ENCODE results near the gene NNAT. TPM values are rescaled to one million over a fixed set of nuclear protein-coding genes. Genes with fewer than 3 reads are reported as not detected.
"Not testable (repeated sequence)": the region's sequence is repeated elsewhere in the genome, so short reads cannot be mapped to it uniquely, and the experiment has no call there.

NNAT gene, protein sequence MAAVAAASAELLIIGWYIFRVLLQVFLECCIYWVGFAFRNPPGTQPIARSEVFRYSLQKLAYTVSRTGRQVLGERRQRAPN
- 112 and 133 TPM in 2 replicates for polyA plus RNA-seq (2013)

DNA sequence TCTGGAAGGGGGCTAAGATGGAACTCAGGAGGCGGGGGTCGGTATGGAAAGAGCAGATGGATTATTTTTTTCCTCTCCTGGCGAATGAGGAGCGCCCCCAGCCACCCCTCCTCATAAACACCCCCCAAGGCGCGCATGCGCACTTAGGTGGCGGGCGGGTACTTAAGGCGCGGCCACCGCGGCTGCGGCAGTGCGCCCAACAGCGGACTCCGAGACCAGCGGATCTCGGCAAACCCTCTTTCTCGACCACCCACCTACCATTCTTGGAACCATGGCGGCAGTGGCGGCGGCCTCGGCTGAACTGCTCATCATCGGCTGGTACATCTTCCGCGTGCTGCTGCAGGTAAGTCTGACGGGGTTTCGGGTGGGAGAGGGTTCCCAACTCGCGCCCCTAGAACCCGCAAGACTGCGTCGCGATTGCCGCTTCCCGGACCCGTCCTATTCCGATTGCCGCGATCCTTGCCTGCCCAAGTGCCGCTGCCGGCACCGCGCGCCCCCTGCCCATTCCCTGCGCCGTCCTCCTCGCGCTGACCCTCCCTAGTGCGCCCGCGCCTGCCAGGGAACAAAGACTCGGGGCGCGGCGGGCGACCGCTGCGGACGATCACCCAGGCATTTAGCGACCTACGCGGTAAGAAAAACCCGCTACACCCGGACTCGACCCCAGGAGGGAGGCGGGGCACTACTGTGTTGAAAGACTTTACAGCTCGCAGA, at the start of gene NNAT:
NNAT (plus strand) TSS at position 190 of the 711 bp plus-strand sequence; CDS start at position 272, 82 bp downstream.
- Histone ChIP-seq H3K4me2 (ENCODE audit: low read length) (peak within 1 kb of the TSS; percentile 15), H3K23ac (ENCODE audit: low read length) (no peak within 1 kb of the TSS), H4K91ac (ENCODE audit: low read depth, low read length) (peak within 1 kb of the TSS; percentile 4), H3K79me2 (ENCODE audit: control insufficient read depth, insufficient read depth, low read length, poor library complexity) (peaks cover 38% of the 10 kb centered on the region), H3K9me3 (ENCODE audit: insufficient read depth, low read depth, low read length) (peaks cover 7% of the 10 kb centered on the region), H3K27ac (ENCODE audit: low read depth, low read length) (no peak within 1 kb of the TSS), H2AFZ (ENCODE audit: insufficient read depth, low read length, poor library complexity) (no peak within 1 kb of the TSS), H3K4ac (ENCODE audit: low read depth, low read length) (peak within 1 kb of the TSS; percentile 87), H3K14ac (ENCODE audit: low read length) (no peak within 1 kb of the TSS), H3K79me1 (ENCODE audit: low read length) (no peaks in the 10 kb centered on the region), H3K4me1 (ENCODE audit: control insufficient read depth in 1 of 2, insufficient read depth in 2 of 2, low read length in 2 of 2) (peaks cover 38 to 57% of the 10 kb centered on the region in 2 experiments), H4K8ac (ENCODE audit: low read depth, low read length) (no peak within 1 kb of the TSS), H3K4me3 (ENCODE audit: low read depth, low read length) (peak within 1 kb of the TSS; percentile 61), H4K12ac (ENCODE audit: low read depth, low read length) (no peak within 1 kb of the TSS), H2BK12ac (ENCODE audit: low read length) (no peak within 1 kb of the TSS), H3K9ac (ENCODE audit: low read length) (no peak within 1 kb of the TSS), H3K27me3 (ENCODE audit: insufficient read depth, low read length) (no peaks in the 10 kb centered on the region), H2BK120ac (ENCODE audit: insufficient read depth, low read length, poor library complexity) (no peak within 1 kb of the TSS), H3K36me3 (ENCODE audit: control insufficient read depth in 1 of 2, insufficient read depth in 2 of 2, low read length in 2 of 2) (peaks cover 41 to 55% of the 10 kb centered on the region in 2 experiments), H2AK5ac (ENCODE audit: low read length) (no peak within 1 kb of the TSS), H3K18ac (ENCODE audit: low read length) (peak within 1 kb of the TSS; percentile 39), H2BK5ac (ENCODE audit: low read depth, low read length, poor library complexity) (no peak within 1 kb of the TSS)
- WGBS (ENCODE audit: extremely low coverage, insufficient coverage, insufficient read length), result no CpG with 5 or more reads among the region's 69 CpGs
- DNase-seq, result no peak

DNA sequence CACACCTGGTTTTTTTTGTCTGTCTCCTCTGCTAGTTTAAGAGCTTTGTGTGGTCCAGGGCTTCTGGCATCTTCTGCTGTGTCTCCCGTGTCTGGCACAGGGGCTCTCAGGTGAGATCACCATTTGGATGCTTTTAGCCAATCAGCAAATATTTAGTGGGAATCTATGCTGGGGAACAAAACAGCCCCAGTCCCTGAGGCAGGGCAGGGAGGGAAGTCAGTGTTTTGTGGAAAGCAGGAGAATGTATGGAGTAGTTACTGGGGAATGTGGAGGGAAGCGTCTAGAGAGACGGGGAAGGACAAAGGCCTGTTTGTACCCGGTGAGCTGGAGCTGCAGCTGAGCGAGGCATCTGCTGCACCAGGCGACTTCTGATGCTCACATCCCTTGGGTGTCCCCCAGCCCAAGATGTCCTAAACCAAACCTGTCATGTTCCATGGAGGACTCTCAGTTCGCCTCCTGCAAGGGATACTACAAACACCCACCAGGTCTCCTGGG, 49.3 kb upstream of the NNAT start:
- Histone ChIP-seq H4K12ac (ENCODE audit: low read depth, low read length) (no peak overlapping the region), H2AFZ (ENCODE audit: insufficient read depth, low read length, poor library complexity) (no peak overlapping the region), H3K79me1 (ENCODE audit: low read length) (no peaks in the 10 kb centered on the region), H3K27ac (ENCODE audit: low read depth, low read length) (no peak overlapping the region), H3K4me2 (ENCODE audit: low read length) (no peak overlapping the region), H2BK5ac (ENCODE audit: low read depth, low read length, poor library complexity) (no peak overlapping the region), H3K79me2 (ENCODE audit: control insufficient read depth, insufficient read depth, low read length, poor library complexity) (no peaks in the 10 kb centered on the region), H3K36me3 (ENCODE audit: control insufficient read depth in 1 of 2, insufficient read depth in 2 of 2, low read length in 2 of 2) (no peaks in the 10 kb centered on the region), H3K23ac (ENCODE audit: low read length) (no peak overlapping the region), H3K4ac (ENCODE audit: low read depth, low read length) (no peak overlapping the region), H3K4me3 (ENCODE audit: low read depth, low read length) (no peak overlapping the region), H2BK12ac (ENCODE audit: low read length) (no peak overlapping the region), H2BK120ac (ENCODE audit: insufficient read depth, low read length, poor library complexity) (no peak overlapping the region), H3K18ac (ENCODE audit: low read length) (no peak overlapping the region), H3K4me1 (ENCODE audit: control insufficient read depth in 1 of 2, insufficient read depth in 2 of 2, low read length in 2 of 2) (peaks cover 0 to 3% of the 10 kb centered on the region in 2 experiments), H4K8ac (ENCODE audit: low read depth, low read length) (no peak overlapping the region), H4K91ac (ENCODE audit: low read depth, low read length) (no peak overlapping the region), H3K14ac (ENCODE audit: low read length) (no peak overlapping the region), H3K27me3 (ENCODE audit: insufficient read depth, low read length) (no peaks in the 10 kb centered on the region), H3K9me3 (ENCODE audit: insufficient read depth, low read depth, low read length) (peaks cover 3% of the 10 kb centered on the region), H3K9ac (ENCODE audit: low read length) (no peak overlapping the region), H2AK5ac (ENCODE audit: low read length) (no peak overlapping the region)
- WGBS (ENCODE audit: extremely low coverage, insufficient coverage, insufficient read length), result no CpG with 5 or more reads among the region's 7 CpGs
- no peak for DNase-seq

DNA sequence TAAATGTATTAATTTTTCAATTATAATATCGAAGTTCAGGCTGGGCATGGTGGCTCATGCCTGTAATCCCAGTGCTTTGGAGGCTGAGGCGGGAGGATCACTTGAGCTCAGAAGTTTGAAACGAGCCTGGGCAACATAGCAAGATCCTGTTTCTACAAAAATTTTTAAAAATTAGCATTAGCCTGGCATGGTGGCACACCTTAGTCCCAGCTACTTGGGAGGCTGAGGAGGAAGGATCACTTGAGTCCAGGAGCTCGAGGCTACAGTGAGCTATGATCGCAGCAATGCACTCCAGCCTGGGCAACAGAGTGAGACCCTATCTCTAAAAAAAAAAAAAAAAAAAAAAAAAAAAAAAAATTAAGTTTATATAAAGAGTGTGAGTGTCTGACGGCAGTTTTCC, 48.6 kb upstream of the NNAT start:
- H4K8ac ChIP-seq (ENCODE audit: low read depth, low read length); H3K4me2 ChIP-seq (ENCODE audit: low read length): not testable (repeated sequence)
- no CpG with 5 or more reads among the region's 6 CpGs for WGBS (ENCODE audit: extremely low coverage, insufficient coverage, insufficient read length)

DNA sequence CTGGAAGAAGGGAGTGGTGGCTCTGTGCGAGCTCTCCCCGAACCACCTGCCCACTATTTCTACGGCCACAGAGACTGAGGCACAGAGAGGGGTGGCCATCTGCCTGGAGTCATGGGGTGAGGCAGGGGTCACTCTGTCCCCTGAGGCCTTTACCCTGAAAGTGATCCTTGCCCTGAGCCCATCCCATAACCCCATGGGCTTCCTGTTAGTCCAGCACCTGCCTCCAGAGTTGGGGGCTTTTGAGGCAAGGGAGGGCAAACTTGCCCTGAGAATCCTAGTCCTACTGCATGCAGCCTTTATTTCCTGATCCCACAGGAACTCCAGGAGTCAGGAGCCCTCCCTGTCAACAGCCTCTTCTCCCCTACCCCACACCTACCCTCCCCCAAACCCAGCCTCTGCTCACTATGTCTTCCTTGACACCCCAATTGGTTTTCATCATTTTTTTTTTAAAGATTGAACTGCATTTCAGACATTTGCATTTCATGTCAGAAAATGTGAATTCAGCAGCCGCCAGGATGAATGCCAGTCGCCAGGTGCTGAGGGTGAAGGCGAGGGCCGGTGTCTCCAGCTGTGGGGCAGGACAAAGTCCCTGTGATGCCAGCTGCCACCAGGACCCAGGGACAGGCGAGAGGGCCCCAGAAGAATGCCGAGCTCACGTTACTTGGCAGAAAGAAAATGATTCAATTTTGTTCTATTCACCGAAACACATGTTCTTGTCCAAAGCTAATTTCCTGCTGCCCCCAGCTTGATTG, 47.6 kb upstream of the NNAT start:
- no peak overlapping the region for H4K12ac ChIP-seq (ENCODE audit: low read depth, low read length)
- H2BK5ac ChIP-seq (ENCODE audit: low read depth, low read length, poor library complexity), result no peak overlapping the region
- no peaks in the 10 kb centered on the region for H3K79me1 ChIP-seq (ENCODE audit: low read length)
- H3K23ac ChIP-seq (ENCODE audit: low read length), result no peak overlapping the region
- no peak overlapping the region for H2BK12ac ChIP-seq (ENCODE audit: low read length)
- no peak overlapping the region for H3K4me2 ChIP-seq (ENCODE audit: low read length)
- H3K27ac ChIP-seq (ENCODE audit: low read depth, low read length), result no peak overlapping the region
- H2AK5ac ChIP-seq (ENCODE audit: low read length), result no peak overlapping the region
- no peak for DNase-seq
- H2AFZ ChIP-seq (ENCODE audit: insufficient read depth, low read length, poor library complexity), result peak overlapping the region; percentile 25
- H3K14ac ChIP-seq (ENCODE audit: low read length), result no peak overlapping the region
- no CpG with 5 or more reads among the region's 11 CpGs for WGBS (ENCODE audit: extremely low coverage, insufficient coverage, insufficient read length)
- peaks cover 0 to 3% of the 10 kb centered on the region in 2 experiments for H3K4me1 ChIP-seq (ENCODE audit: control insufficient read depth in 1 of 2, insufficient read depth in 2 of 2, low read length in 2 of 2)
- no peak overlapping the region for H3K9ac ChIP-seq (ENCODE audit: low read length)
- H3K4ac ChIP-seq (ENCODE audit: low read depth, low read length), result no peak overlapping the region
- H3K36me3 ChIP-seq (ENCODE audit: control insufficient read depth in 1 of 2, insufficient read depth in 2 of 2, low read length in 2 of 2), result no peaks in the 10 kb centered on the region
- no peak overlapping the region for H3K18ac ChIP-seq (ENCODE audit: low read length)
- no peak overlapping the region for H2BK120ac ChIP-seq (ENCODE audit: insufficient read depth, low read length, poor library complexity)
- H4K8ac ChIP-seq (ENCODE audit: low read depth, low read length), result no peak overlapping the region
- H3K9me3 ChIP-seq (ENCODE audit: insufficient read depth, low read depth, low read length), result peaks cover 5% of the 10 kb centered on the region
- H3K27me3 ChIP-seq (ENCODE audit: insufficient read depth, low read length), result peaks cover 2% of the 10 kb centered on the region
- H3K4me3 ChIP-seq (ENCODE audit: low read depth, low read length), result no peak overlapping the region
- H3K79me2 ChIP-seq (ENCODE audit: control insufficient read depth, insufficient read depth, low read length, poor library complexity), result no peaks in the 10 kb centered on the region
- H4K91ac ChIP-seq (ENCODE audit: low read depth, low read length), result no peak overlapping the region

More for the DNA sequence above, 48.6 kb upstream of the NNAT start:
- H3K27me3 ChIP-seq (ENCODE audit: insufficient read depth, low read length); H2BK5ac ChIP-seq (ENCODE audit: low read depth, low read length, poor library complexity); H3K36me3 ChIP-seq (ENCODE audit: control insufficient read depth in 1 of 2, insufficient read depth in 2 of 2, low read length in 2 of 2); H3K18ac ChIP-seq (ENCODE audit: low read length); H3K4me1 ChIP-seq (ENCODE audit: control insufficient read depth in 1 of 2, insufficient read depth in 2 of 2, low read length in 2 of 2); H3K79me2 ChIP-seq (ENCODE audit: control insufficient read depth, insufficient read depth, low read length, poor library complexity); H3K4me3 ChIP-seq (ENCODE audit: low read depth, low read length); H3K27ac ChIP-seq (ENCODE audit: low read depth, low read length); H4K91ac ChIP-seq (ENCODE audit: low read depth, low read length); H4K12ac ChIP-seq (ENCODE audit: low read depth, low read length); H2AK5ac ChIP-seq (ENCODE audit: low read length); DNase-seq; H3K9ac ChIP-seq (ENCODE audit: low read length); H2BK12ac ChIP-seq (ENCODE audit: low read length); H3K23ac ChIP-seq (ENCODE audit: low read length); H3K4ac ChIP-seq (ENCODE audit: low read depth, low read length); H2AFZ ChIP-seq (ENCODE audit: insufficient read depth, low read length, poor library complexity); H3K14ac ChIP-seq (ENCODE audit: low read length); H3K9me3 ChIP-seq (ENCODE audit: insufficient read depth, low read depth, low read length); H3K79me1 ChIP-seq (ENCODE audit: low read length); H2BK120ac ChIP-seq (ENCODE audit: insufficient read depth, low read length, poor library complexity): not testable (repeated sequence)

Measured in trophoblast cell (in vitro differentiated cells and primary cell).